SK-N-SH (cell line): ENCODE data around the gene TSHR.

Experiments
- CTCF ChIP-seq: fragments of 200-600 bp; sonication (generic); IDR thresholded peaks from 2 replicates; pipeline ENCODE4 v1.6.1; 2017; ENCODE audit warnings: antibody characterized with exemption, mild to moderate bottlenecking, moderate library complexity
- EZH2phosphoT487 ChIP-seq: fragments of 200-600 bp; sonication (generic); IDR thresholded peaks from 2 replicates; pipeline ENCODE4 v1.6.1; 2017; ENCODE audit warnings: low read depth, mixed run types, mild to moderate bottlenecking, antibody characterized with exemption, moderate library complexity, borderline replicate concordance
- FOXJ3 ChIP-seq: sonication (generic); formaldehyde crosslinking; IDR thresholded peaks from 2 replicates; pipeline ENCODE4 v1.5.1; 2020; ENCODE audit warnings: mild to moderate bottlenecking, missing genetic modification reagents
- JUND ChIP-seq: IDR thresholded peaks from 2 replicates; pipeline ENCODE4 v1.4.0; 2012
- PBX3 ChIP-seq: IDR thresholded peaks from 2 replicates; pipeline ENCODE4; 2012
- REST ChIP-seq: IDR thresholded peaks from 2 replicates; pipeline ENCODE4 v1.6.1; 2012; ENCODE audit warnings: mild to moderate bottlenecking, low read depth, low read length, moderate library complexity
- SMC3 ChIP-seq: IDR thresholded peaks from 2 replicates; pipeline ENCODE4 v1.6.1; 2012; ENCODE audit warnings: low read depth, low read length, improper control_type of control experiment
- TAF1 ChIP-seq: IDR thresholded peaks from 2 replicates; pipeline ENCODE4 v1.6.1; 2012; ENCODE audit warnings: low read depth, mild to moderate bottlenecking, low read length, moderate library complexity, borderline replicate concordance
- TEAD4 ChIP-seq: IDR thresholded peaks from 2 replicates; pipeline ENCODE4 v1.4.0; 2012; ENCODE audit warnings: mild to moderate bottlenecking, borderline replicate concordance; ENCODE audit not compliant: insufficient read depth
- TF ChIP-seq, protein P1 (sequence below): IDR thresholded peaks from 2 replicates; pipeline ENCODE4 v1.4.0; 2012; ENCODE audit warnings: low read depth, borderline replicate concordance

DNA sequence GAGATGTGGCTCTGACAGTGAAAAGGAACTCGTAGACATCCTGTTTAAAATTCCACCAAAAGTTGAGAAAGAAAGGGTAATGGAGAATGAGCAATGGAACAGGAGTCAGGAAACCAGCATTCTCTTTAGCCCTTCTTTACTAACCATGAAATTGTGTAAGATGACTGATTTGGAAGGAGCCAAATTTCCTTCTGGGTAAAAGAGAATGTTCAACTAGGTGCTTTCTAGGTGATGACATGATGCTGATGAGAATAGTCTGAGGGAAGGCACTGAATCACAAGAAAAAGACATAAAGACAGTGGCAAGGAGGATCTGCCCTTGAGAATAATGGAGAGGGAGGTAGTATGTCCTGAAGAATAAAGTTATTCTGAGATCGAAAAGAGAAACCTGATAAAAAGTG, 2.2 kb downstream of the TSHR start:
- TF ChIP-seq CTCF (no peak), REST (no peak), SMC3 (no peak), EZH2phosphoT487 (no peak), TEAD4 (no peak), PBX3 (no peak), FOXJ3 (CRISPR knock-in tag) (no peak), JUND (no peak), TAF1 (no peak)
- TF ChIP-seq, protein P1, sequence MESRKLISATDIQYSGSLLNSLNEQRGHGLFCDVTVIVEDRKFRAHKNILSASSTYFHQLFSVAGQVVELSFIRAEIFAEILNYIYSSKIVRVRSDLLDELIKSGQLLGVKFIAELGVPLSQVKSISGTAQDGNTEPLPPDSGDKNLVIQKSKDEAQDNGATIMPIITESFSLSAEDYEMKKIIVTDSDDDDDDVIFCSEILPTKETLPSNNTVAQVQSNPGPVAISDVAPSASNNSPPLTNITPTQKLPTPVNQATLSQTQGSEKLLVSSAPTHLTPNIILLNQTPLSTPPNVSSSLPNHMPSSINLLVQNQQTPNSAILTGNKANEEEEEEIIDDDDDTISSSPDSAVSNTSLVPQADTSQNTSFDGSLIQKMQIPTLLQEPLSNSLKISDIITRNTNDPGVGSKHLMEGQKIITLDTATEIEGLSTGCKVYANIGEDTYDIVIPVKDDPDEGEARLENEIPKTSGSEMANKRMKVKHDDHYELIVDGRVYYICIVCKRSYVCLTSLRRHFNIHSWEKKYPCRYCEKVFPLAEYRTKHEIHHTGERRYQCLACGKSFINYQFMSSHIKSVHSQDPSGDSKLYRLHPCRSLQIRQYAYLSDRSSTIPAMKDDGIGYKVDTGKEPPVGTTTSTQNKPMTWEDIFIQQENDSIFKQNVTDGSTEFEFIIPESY, result no peak
